Transverse colon (tissue), 3 donors: ENCODE results near the gene LDAF1.

Experiments
- POLR2A ChIP-seq: fragments of 450-650 bp; IDR thresholded peaks from one replicate; pipeline ENCODE4 v1.6.1; 2016; ENCODE audit warnings: antibody characterized with exemption, mild to moderate bottlenecking, moderate library complexity
- TF ChIP-seq, protein P1 (sequence below), 5 experiments: fragments of 200-600 bp in 3 of 5; fragments of 450-650 bp in 2 of 5; sonication (generic) in 3 of 5; IDR thresholded peaks; 1 replicate in 2 of 5; 2 replicates in 3 of 5; pipeline ENCODE4 v1.5.1; 2016 to 2017; ENCODE audit warnings: antibody characterized with exemption in 5 of 5, inconsistent platforms in 3 of 5, mild to moderate bottlenecking in 2 of 5, moderate library complexity in 1 of 5

DNA sequence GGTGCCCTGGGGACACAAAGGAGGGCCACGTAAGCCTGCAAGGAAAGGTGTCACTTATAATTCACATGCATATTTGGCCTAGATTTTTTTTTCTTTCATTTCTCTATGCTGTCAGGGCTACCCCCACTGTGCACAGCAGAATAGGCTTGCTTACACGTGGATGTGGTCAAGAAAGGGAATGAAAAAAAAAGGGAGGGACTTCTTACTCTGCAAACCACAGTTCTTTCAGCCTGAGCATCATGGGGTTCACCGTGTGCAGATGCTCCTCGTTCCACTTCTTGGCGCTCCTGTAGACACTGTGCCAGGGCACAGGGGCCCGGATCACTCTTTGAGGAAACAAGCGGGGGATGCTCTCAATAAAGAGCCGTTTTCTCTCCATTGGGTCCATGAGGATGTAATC lies 24.4 kb upstream of the LDAF1 start:
- TF ChIP-seq, protein P1, sequence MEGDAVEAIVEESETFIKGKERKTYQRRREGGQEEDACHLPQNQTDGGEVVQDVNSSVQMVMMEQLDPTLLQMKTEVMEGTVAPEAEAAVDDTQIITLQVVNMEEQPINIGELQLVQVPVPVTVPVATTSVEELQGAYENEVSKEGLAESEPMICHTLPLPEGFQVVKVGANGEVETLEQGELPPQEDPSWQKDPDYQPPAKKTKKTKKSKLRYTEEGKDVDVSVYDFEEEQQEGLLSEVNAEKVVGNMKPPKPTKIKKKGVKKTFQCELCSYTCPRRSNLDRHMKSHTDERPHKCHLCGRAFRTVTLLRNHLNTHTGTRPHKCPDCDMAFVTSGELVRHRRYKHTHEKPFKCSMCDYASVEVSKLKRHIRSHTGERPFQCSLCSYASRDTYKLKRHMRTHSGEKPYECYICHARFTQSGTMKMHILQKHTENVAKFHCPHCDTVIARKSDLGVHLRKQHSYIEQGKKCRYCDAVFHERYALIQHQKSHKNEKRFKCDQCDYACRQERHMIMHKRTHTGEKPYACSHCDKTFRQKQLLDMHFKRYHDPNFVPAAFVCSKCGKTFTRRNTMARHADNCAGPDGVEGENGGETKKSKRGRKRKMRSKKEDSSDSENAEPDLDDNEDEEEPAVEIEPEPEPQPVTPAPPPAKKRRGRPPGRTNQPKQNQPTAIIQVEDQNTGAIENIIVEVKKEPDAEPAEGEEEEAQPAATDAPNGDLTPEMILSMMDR (IDR thresholded peaks at IDR 0.05) = no peak
- no peak for TF ChIP-seq POLR2A
